Body of pancreas (tissue), 4 donors: ENCODE measurements around the gene ING4.

Experiments
- POLR2A ChIP-seq, 3 donors: fragments of 450-650 bp; IDR thresholded peaks; one replicate each; pipeline ENCODE4 v1.6.1; 2016; ENCODE audit warnings: antibody characterized with exemption in 3 of 3, mild to moderate bottlenecking in 2 of 3
- TF ChIP-seq, protein P1 (sequence below), 7 experiments: fragments of 450-650 bp in 4 of 7; fragments of 200-600 bp in 3 of 7; sonication (generic) in 3 of 7; IDR thresholded peaks; one replicate each; pipeline ENCODE4 v1.5.1; 2016 to 2019; ENCODE audit warnings: antibody characterized with exemption in 7 of 7

DNA sequence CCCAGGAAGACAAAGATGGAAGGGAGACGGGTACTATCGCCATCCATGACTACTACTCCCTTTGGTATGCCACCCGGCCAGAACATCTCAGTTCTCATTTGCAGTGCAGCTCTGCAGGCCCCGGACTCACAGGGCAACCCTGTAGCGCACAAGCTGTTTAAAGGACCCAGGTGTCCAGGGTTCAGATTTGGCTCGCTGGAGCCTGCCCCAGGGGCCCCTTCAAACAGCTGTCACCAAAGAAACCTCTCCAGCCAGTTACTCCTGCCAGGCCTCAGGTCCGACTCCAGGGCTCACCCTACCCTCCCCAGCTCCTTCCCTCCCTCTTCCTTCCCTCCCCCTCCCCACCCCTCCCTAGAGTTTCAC, 50.3 kb downstream of the ING4 start:
- TF ChIP-seq, protein P1, sequence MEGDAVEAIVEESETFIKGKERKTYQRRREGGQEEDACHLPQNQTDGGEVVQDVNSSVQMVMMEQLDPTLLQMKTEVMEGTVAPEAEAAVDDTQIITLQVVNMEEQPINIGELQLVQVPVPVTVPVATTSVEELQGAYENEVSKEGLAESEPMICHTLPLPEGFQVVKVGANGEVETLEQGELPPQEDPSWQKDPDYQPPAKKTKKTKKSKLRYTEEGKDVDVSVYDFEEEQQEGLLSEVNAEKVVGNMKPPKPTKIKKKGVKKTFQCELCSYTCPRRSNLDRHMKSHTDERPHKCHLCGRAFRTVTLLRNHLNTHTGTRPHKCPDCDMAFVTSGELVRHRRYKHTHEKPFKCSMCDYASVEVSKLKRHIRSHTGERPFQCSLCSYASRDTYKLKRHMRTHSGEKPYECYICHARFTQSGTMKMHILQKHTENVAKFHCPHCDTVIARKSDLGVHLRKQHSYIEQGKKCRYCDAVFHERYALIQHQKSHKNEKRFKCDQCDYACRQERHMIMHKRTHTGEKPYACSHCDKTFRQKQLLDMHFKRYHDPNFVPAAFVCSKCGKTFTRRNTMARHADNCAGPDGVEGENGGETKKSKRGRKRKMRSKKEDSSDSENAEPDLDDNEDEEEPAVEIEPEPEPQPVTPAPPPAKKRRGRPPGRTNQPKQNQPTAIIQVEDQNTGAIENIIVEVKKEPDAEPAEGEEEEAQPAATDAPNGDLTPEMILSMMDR (IDR thresholded peaks at IDR 0.05): no peak
- no peak for TF ChIP-seq POLR2A (IDR thresholded peaks at IDR 0.05)
